ENCODE results near the gene EYS. TPM values are rescaled to one million over a fixed set of nuclear protein-coding genes. Genes with fewer than 3 reads are reported as not detected.

The EYS gene
- total RNA-seq, 4 donors from 2014 or later, result 0.15 TPM; not detected in 3

GRCh38 chr6:65135567-65135966 is 571.5 kb downstream of the EYS start:
- H3K4me3 ChIP-seq, result no peak overlapping the region
- ATAC-seq, result no peak

DNA sequence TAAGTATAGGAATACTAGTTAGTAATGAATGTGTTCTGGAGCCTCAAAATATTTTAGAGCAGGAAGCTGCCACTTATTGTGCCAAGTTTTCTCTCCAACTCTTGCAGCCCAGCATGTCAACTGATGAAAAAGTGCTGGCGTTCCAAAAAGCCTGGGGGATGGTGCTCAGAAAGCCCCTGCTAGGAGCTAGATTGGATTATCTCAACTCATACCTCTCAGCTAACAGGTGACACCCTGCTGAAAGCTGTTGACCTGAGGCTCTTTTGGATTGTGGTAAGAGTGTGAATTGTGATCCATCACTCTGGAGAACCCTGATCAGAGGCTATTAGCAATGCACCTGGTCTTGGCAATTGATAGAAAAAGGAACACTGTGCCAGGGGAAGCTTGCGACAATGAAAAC is 580.4 kb downstream of the EYS start:
- TF ChIP-seq POLR2AphosphoS5 (IDR thresholded peaks at IDR 0.05) (no peak), EP300 (IDR thresholded peaks at IDR 0.05) (no peak), CTCF (IDR thresholded peaks at IDR 0.05) (no peak), POLR2A (IDR thresholded peaks at IDR 0.05) (no peak)
- H3K4me3 ChIP-seq, result no peak overlapping the region
- no peak for ATAC-seq
- no peaks in the 10 kb centered on the region for H3K4me1 ChIP-seq
- no peaks in the 10 kb centered on the region for H3K9me3 ChIP-seq
- no peak overlapping the region for H3K27ac ChIP-seq
- 33 to 47% methylated on average over 1 to 2 of the region's 2 CpGs for WGBS, 2 donors (ENCODE audit: low coverage in 1 of 2)
- no peaks in the 10 kb centered on the region for H3K27me3 ChIP-seq
- H3K36me3 ChIP-seq, result no peaks in the 10 kb centered on the region

More at GRCh38 chr6:65135567-65135966, 571.5 kb downstream of the EYS start:
- TF ChIP-seq POLR2AphosphoS5 (IDR thresholded peaks at IDR 0.05), result no peak
- TF ChIP-seq EP300 (IDR thresholded peaks at IDR 0.05), result no peak
- no peak for TF ChIP-seq POLR2A (IDR thresholded peaks at IDR 0.05)
- no peak for TF ChIP-seq CTCF (IDR thresholded peaks at IDR 0.05)
- H3K9me3 ChIP-seq, result no peaks in the 10 kb centered on the region
- 35 to 51% methylated on average over 2 of the region's 2 CpGs for WGBS, 2 donors (ENCODE audit: low coverage in 1 of 2)
- no peaks in the 10 kb centered on the region for H3K27me3 ChIP-seq
- H3K4me1 ChIP-seq, result no peaks in the 10 kb centered on the region
- no peaks in the 10 kb centered on the region for H3K36me3 ChIP-seq
- no peak overlapping the region for H3K27ac ChIP-seq

DNA sequence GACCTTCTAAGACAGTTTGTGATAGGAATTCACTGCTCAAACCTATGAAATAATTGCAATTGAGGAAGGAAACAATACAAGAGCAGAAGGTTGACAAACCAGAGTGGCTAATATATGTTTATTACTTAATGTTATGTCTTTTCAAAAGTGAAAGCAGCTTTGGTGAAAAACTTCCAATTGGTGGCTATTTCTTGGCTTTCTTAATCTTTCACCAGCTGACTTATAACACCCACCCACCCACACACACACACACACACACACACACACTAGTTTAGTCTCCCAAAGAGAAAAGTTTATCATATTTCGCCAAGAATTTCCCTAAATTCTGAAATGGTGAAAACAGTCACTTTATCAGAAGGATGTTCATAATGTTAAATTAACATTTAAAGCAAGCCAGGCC is 583.5 kb downstream of the EYS start:
- WGBS, 2 donors (ENCODE audit: low coverage in 1 of 2), result 30 to 41% methylated on average over 1 of the region's 1 CpG
- TF ChIP-seq POLR2AphosphoS5 (IDR thresholded peaks at IDR 0.05), result no peak
- TF ChIP-seq EP300 (IDR thresholded peaks at IDR 0.05), result no peak
- TF ChIP-seq POLR2A (IDR thresholded peaks at IDR 0.05), result no peak
- no peak for TF ChIP-seq CTCF (IDR thresholded peaks at IDR 0.05)
- no peaks in the 10 kb centered on the region for H3K27me3 ChIP-seq
- H3K27ac ChIP-seq, result no peak overlapping the region
- no peak for ATAC-seq
- no peaks in the 10 kb centered on the region for H3K36me3 ChIP-seq
- no peak overlapping the region for H3K4me3 ChIP-seq
- H3K4me1 ChIP-seq, result no peaks in the 10 kb centered on the region
- H3K9me3 ChIP-seq, result no peaks in the 10 kb centered on the region

- no peak overlapping the region for H3K27ac ChIP-seq
- ATAC-seq, result no peak
- H3K36me3 ChIP-seq, result no peaks in the 10 kb centered on the region
- H3K4me1 ChIP-seq, result no peaks in the 10 kb centered on the region
- no peaks in the 10 kb centered on the region for H3K27me3 ChIP-seq
- no peak for TF ChIP-seq EP300 (IDR thresholded peaks at IDR 0.05)
- no peak for TF ChIP-seq POLR2A (IDR thresholded peaks at IDR 0.05)
- TF ChIP-seq CTCF (IDR thresholded peaks at IDR 0.05), result no peak
- no peak for TF ChIP-seq POLR2AphosphoS5 (IDR thresholded peaks at IDR 0.05)
- no peak overlapping the region for H3K4me3 ChIP-seq
- no peaks in the 10 kb centered on the region for H3K9me3 ChIP-seq
- 67 to 74% methylated on average over 3 of the region's 3 CpGs for WGBS, 2 donors (ENCODE audit: low coverage in 1 of 2)
These were observed 589.1 kb downstream of the EYS start for GRCh38 chr6:65117817-65118409.

DNA sequence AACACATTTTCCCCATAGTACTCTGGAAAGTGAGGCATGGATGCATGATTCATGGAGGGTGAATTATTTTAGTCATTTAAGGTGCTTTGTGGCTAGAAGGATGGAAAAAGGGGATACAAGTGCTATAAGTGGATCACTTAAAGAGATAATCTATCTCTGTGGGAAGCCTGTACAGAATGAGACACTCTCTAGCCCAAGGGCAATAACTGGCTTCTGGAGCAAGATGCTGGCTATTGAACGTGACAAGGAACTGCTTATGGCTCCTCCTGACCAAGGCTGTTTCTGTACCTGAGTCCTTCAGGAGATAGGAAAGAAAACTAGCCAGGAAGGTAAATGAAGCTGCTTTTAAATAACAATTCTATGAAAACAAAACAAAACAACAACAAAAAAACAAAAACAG is 590.7 kb downstream of the EYS start:
- no peaks in the 10 kb centered on the region for H3K9me3 ChIP-seq
- no peak for ATAC-seq
- H3K4me1 ChIP-seq, result no peaks in the 10 kb centered on the region
- H3K36me3 ChIP-seq, result no peaks in the 10 kb centered on the region
- H3K27me3 ChIP-seq, result no peaks in the 10 kb centered on the region
- 100% methylated on average over 1 of the region's 1 CpG; no CpG with 5 or more reads in 1 of the 2 donors for WGBS, 2 donors (ENCODE audit: low coverage in 1 of 2)
- H3K4me3 ChIP-seq, result no peak overlapping the region
- no peak overlapping the region for H3K27ac ChIP-seq
- TF ChIP-seq POLR2AphosphoS5 (IDR thresholded peaks at IDR 0.05), result no peak
- no peak for TF ChIP-seq EP300 (IDR thresholded peaks at IDR 0.05)
- TF ChIP-seq POLR2A (IDR thresholded peaks at IDR 0.05), result no peak
- no peak for TF ChIP-seq CTCF (IDR thresholded peaks at IDR 0.05)

All from gastroesophageal sphincter (tissue), 4 donors.